Measurements from ENCODE around the gene ZNF655.

Gene ZNF655

DNA sequence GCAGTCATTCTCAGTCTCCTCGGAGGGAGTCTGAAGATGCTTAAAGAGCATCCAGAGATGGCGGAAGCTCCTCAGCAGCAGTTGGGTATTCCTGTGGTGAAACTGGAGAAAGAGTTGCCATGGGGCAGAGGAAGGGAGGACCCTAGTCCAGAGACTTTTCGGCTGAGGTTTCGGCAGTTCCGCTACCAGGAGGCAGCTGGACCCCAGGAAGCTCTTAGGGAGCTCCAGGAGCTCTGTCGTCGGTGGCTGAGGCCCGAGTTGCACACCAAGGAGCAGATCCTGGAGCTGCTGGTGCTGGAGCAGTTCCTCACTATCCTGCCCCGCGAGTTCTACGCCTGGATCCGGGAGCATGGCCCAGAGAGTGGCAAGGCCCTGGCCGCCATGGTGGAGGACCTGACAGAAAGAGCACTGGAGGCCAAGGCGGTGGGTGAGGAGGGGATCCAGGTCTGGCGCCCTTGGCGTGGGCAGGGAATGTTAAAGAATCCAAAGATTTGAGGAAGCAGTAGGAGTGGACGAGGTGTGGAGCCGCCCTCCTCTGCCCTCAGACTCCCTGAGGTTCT lies 61.2 kb downstream of the ZNF655 start:
- TF ChIP-seq CTCF (conservative IDR thresholded peaks at IDR 0.05; ENCODE audit: low read length) = no peak
- H3K4me3 ChIP-seq (ENCODE audit: low read length) = no peak overlapping the region
- no peak for DNase-seq (ENCODE audit: low read depth)

DNA sequence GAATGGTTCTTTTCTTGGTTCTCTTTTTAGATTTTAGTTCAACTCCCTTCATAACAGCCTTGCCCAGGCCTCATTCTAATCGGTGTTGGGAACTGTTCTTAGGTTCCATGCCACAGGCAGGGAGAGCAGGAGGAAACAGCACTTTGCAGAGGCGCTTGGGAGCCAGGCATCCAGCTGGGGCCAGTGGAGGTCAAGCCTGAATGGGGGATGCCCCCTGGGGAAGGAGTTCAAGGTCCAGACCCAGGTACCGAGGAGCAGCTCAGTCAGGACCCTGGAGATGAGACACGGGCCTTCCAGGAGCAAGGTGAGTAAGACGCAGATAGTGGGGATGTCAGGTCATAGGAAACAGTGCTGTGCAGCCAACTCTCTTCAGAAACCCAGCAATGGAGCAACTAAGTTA lies 62.8 kb downstream of the ZNF655 start:
- DNase-seq (ENCODE audit: low read depth) = no peak
- TF ChIP-seq CTCF (conservative IDR thresholded peaks at IDR 0.05; ENCODE audit: low read length) = no peak
- H3K4me3 ChIP-seq (ENCODE audit: low read length) = no peak overlapping the region

DNA sequence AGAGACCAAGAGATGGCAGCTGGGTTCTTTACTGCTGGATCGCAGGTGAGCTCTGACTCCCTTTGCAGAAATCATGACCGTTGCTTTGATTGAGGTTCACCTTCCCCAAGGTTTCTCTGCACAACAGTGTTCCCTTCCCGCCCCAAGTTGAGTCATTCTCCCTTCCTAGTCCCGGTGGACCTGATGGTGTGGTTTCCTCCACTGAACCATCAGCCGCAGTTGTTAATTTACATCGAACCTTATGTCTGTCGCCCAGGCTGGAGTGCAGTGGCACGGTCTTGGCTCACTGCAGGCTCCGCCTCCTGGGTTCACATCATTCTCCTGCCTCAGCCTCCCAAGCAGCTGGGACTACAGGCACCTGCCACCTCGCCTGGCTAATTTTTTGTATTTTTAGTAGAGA lies 64.2 kb downstream of the ZNF655 start:
- TF ChIP-seq CTCF (conservative IDR thresholded peaks at IDR 0.05; ENCODE audit: low read length) = no peak
- H3K4me3 ChIP-seq (ENCODE audit: low read length) = no peak overlapping the region
- DNase-seq (ENCODE audit: low read depth) = no peak

- no peak for TF ChIP-seq CTCF (conservative IDR thresholded peaks at IDR 0.05; ENCODE audit: low read length)
- no peak overlapping the region for H3K4me3 ChIP-seq (ENCODE audit: low read length)
- no peak for DNase-seq (ENCODE audit: low read depth)
These were observed 64.8 kb downstream of the ZNF655 start for GRCh38 chr7:99623091-99623693.

DNA sequence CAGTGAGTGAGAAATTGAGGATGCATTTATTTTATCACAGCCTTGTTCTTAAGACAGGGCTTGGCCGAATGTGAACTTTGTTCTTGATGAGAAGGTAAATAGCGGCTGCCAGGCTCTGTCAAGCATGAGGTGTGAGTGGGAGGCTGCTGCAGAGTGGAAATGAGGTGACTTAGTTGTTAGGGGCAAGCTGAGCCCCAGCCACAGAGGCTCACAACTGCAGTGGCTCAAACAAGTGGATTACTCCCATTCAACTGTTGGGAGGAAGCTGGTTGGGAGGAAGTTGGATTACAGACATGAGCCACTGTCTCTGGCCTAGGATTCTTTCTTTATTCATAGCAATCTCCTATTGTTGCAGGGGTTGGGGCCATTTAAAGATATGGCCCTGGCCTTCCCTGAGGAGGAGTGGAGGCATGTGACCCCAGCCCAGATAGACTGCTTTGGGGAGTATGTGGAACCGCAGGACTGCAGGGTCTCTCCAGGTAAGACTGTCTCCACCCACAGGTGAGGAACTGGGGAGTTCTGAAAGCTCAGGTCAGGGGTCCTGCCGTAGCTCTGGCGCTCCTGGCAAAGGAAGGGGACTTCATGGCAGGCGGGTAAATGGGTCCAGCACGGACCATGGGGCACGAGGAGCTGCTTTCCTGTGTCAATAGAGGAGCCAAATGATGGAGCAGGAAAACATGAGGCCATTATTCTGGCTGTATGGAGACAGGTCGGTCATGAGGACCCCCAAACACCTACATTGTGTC lies 65.4 kb downstream of the ZNF655 start:
- TF ChIP-seq CTCF (conservative IDR thresholded peaks at IDR 0.05; ENCODE audit: low read length) = no peak
- no peak for DNase-seq (ENCODE audit: low read depth)
- H3K4me3 ChIP-seq (ENCODE audit: low read length) = no peak overlapping the region

GRCh38 chr7:99624484-99624883 lies 66.0 kb downstream of the ZNF655 start:
- no peak for DNase-seq (ENCODE audit: low read depth)
- no peak overlapping the region for H3K4me3 ChIP-seq (ENCODE audit: low read length)
- TF ChIP-seq CTCF (conservative IDR thresholded peaks at IDR 0.05; ENCODE audit: low read length) = no peak

GRCh38 chr7:99625321-99625720 lies 66.9 kb downstream of the ZNF655 start:
- no peak overlapping the region for H3K4me3 ChIP-seq (ENCODE audit: low read length)
- DNase-seq (ENCODE audit: low read depth) = no peak
- no peak for TF ChIP-seq CTCF (conservative IDR thresholded peaks at IDR 0.05; ENCODE audit: low read length)

Measured in AG10803 (cell line).